Fibroblast of skin of abdomen (primary cell): ENCODE measurements around the gene FKBP10. TPM values are rescaled to one million over a fixed set of nuclear protein-coding genes. Genes with fewer than 3 reads are reported as not detected.
"Not testable (repeated sequence)": the region's sequence is repeated elsewhere in the genome, so short reads cannot be mapped to it uniquely, and the experiment has no call there.

Source experiments
- DNase-seq: peaks from one replicate; pipeline ENCODE4 v3.0.0-alpha.2; 2013
- polyA plus RNA-seq, 2 experiments: library from polyadenylated mRNA; unstranded; fragments of 120-200 nt; gene quantifications; one replicate each; pipeline ENCODE4 v1.2.1, GENCODE V29; 2013; ENCODE audit not compliant: insufficient read length in 2 of 2

The FKBP10 gene, protein sequence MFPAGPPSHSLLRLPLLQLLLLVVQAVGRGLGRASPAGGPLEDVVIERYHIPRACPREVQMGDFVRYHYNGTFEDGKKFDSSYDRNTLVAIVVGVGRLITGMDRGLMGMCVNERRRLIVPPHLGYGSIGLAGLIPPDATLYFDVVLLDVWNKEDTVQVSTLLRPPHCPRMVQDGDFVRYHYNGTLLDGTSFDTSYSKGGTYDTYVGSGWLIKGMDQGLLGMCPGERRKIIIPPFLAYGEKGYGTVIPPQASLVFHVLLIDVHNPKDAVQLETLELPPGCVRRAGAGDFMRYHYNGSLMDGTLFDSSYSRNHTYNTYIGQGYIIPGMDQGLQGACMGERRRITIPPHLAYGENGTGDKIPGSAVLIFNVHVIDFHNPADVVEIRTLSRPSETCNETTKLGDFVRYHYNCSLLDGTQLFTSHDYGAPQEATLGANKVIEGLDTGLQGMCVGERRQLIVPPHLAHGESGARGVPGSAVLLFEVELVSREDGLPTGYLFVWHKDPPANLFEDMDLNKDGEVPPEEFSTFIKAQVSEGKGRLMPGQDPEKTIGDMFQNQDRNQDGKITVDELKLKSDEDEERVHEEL
- polyA plus RNA-seq (2013, experiment 1 of 2; ENCODE audit: insufficient read length), result 579 TPM
- 584 TPM for polyA plus RNA-seq (2013, experiment 2 of 2; ENCODE audit: insufficient read length)

GRCh38 chr17:41812381-41813151 is at the start of gene FKBP10:
Gene FKBP10 (plus strand): TSS chr17:41813004. CDS start chr17:41813035, 31 bp downstream.
- peak; percentile 94 for DNase-seq

DNA sequence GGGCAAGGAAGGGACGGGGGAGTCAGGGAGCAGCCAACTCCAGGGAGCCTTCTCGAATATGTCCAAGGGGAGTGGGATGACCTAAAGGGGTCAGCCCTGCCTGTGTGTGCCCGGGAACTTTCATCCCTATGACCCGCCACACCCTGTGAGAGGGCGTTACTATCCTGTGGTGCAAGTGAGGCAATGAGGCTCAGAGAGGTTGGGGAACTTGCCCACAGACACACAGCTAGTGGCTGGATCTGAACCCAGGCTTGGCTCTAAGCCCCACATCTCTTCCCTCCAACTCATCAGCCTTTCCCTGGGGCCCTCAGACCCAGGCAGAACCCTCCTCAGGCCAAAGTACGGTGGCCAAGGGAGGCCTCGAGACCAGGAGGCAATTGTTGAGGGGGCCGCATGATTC is 49.5 kb upstream of the FKBP10 start:
- no peak for DNase-seq

DNA sequence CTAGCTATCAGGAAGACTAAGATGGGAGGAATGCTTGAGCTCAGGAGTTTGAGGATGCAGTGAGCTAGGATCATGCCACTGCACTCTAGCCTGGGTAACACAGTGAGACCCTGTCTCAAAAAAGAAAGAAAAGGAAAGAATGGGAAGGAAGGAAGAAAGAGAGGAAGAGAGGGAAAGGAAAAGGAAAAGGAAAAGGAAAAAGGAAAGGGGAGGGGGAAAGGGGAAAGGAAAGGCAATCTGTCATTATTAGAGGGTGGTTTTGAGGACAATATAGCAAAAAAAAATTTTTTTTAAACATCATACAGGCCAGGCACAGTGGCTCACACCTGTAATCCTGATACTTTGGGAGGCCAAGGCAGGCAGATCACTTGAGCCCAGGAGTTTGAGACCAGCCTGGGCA is 46.7 kb upstream of the FKBP10 start:
- DNase-seq, result no peak

DNA sequence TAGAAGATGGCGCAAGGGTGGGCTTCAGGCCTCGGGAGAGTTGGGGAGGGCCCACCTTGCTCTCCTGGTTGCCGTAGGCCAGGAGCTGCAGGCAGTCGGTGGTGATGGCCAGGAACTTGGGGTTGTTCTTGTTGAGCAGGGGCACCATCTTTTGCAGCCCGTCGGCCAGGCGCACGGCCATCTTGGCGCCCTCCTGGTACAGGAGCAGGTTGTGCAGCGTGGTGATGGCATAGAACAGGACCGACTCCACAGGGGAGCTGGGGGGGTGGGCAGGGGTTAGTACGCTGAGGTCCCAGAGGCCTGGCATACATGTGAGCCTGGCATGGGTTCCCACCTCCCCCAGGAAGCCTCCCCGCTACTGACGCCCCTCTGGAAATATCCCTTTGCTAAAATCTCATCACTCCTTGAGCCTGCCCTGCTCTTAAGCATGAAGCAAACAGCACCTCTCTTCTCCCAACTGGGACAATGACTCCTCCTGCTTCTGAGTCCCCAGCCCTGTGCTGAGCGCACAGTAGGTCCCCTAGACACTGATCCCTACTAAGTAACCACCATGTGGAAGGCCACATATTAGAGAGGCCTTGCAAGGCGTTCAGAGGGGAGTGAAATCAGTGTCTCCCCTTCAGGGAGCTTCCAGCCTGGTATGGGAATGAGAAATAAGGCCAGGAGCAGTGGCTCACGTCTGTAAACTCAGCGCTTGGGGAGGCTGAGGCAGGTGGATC is 45.3 kb upstream of the FKBP10 start:
- DNase-seq, result no peak

GRCh38 chr17:41768682-41769288 is 44.0 kb upstream of the FKBP10 start:
- DNase-seq, result no peak

DNA sequence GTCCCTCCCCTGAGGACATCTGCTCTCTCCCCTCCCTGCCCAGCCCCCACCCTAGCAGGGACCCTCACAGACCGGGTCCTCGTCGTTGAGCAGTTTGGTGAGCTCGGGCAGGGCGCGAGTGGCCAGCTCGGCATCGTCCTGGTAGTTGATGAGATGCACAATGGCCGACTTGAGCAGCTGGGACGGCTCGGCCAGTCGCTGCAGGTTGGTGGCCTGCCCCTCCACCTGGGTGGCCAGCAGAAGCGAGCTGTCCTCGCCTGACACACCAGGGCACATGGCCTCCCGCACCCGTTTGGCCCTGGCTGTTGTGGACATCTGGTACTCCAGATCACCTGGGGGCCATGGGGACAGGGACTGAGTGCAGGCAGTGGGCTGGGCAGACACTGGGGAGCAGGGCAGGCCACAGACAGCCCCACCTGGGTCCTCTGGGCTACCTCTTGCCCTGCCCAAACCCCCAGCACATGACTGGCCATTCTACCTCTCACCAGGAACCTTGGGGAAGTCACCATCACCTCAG is 43.4 kb upstream of the FKBP10 start:
- DNase-seq, result no peak

- no peak for DNase-seq
Observed at GRCh38 chr17:41769985-41770384, 42.8 kb upstream of the FKBP10 start.

GRCh38 chr17:41771389-41772206 is 41.2 kb upstream of the FKBP10 start:
- DNase-seq, result no peak

GRCh38 chr17:41772218-41772585 is 40.6 kb upstream of the FKBP10 start:
- no peak for DNase-seq

DNA sequence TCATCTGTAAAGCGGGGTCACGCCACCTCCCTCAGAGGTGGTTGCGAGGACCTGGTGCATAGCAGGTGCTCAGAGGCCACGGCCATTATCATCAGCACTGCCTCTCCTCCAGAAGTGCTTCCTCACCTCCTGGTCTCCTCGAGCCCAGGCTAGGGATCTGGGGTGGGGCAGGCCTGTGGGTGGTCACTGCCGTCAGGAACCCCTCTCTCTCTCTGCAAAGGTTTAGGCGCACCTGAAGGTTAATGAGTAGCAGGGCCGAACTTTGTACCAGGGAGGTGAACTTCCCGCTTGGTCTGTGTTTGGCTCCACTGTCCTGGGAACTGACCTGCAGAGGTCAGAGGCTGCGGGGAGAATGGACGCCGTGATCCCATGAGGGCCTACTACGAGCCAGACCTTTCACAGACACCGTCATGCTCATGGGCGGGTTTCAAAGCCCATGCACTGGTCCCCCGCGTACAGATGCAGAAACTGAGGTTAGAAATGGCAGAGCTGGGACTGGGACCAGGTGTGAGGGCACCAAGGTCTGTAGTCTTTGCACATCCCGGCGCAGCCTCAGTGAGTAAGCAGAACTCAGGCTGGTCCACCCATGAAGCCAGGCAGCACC is 40.1 kb upstream of the FKBP10 start:
- DNase-seq, result no peak

DNA sequence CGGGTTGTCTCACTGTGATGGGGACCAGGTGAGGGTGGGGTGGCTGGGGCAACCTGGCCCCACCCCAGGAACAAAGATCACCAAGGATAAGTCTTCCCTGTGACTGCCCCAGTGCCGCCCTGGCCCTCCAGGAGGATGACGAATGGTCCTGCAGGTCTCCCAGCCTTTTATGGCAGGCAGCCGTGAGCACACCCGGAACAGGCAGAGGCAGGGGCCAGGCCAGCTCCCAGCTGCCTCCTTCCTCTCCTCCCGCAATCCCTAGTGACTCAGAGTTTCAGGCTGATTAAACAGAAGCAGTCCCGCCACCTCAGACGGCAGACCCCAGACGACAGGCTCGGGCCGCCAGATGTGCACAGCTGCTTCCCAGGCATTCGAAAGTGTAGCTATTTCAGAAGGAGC is 39.6 kb upstream of the FKBP10 start:
- peak; percentile 82 for DNase-seq

- no peak for DNase-seq
Observed at GRCh38 chr17:41773731-41774193, 39.0 kb upstream of the FKBP10 start.

- DNase-seq, result no peak
Observed at GRCh38 chr17:41775394-41776226, 37.2 kb upstream of the FKBP10 start.

DNA sequence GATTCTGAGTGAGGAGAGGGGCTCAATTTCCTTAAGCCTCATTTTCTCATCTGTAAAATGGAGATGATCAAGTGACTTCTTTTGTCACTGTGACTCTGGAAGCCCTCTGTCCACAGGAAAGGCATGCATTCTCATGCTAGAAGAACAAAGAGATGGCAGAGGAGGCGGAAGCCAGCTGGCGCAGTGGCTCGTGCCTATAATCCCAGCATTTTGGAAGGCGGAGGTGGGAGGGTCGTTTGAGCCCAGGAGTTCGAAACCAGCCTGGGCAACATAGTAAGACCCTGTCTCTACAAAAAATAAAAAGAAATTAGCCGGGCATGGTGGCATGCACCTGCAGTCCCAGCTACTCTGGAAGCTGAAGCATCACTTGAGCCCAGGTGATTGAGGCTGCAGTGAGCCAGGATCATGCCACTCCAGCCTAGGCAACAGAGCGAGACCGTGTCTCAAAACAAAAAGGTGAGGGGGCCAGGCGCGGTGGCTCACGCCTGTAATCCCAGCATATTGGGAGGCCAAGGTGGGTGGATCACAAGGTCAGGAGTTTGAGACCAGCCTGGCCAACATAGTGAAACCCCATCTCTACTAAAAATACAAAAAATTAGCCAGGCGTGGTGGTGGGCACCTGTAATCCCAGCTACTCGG is 36.4 kb upstream of the FKBP10 start:
- not testable (repeated sequence) for DNase-seq

DNA sequence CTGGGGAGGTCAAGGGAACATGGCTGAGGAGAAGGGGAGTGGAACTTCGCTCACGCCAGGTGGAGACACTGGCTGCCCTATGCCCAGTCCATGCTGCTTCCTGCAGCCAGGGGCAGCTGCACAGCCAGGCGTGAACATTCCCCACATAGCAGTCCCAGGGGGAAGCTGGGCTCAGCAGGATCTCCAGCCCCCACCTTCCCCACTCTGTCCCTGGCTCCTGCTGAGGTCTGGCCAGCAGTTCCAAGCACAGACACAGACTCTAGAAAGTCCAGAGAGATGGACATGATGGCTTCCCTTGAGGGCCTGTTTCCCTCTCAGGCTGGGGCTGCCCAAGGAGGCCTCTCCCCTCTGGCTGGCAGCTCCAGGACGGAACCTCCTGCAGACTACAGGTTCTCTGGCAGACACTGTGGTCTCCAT is 35.6 kb upstream of the FKBP10 start:
- no peak for DNase-seq

- DNase-seq, result peak; percentile 82
Observed at GRCh38 chr17:41777574-41778188, 35.1 kb upstream of the FKBP10 start.

DNA sequence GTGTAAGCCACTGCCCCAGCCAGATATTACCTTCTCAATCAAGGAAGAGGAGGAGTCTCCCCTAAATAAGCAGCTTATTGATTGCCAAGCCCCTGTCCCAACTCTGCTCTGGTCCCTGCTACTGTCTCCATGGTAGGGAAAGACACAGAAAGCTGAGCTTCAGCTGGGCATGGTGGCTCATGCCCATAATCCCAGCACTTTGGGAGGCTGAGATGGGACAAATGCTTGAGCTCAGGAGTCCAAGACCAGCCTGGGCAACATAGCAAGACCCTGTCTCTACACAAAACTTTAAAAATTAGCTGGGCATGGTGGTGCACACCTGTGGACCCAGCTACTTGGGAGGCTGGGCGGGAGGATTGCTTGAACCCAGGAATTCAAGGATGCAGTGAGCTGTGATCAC is 32.9 kb upstream of the FKBP10 start:
- DNase-seq, result no peak

DNA sequence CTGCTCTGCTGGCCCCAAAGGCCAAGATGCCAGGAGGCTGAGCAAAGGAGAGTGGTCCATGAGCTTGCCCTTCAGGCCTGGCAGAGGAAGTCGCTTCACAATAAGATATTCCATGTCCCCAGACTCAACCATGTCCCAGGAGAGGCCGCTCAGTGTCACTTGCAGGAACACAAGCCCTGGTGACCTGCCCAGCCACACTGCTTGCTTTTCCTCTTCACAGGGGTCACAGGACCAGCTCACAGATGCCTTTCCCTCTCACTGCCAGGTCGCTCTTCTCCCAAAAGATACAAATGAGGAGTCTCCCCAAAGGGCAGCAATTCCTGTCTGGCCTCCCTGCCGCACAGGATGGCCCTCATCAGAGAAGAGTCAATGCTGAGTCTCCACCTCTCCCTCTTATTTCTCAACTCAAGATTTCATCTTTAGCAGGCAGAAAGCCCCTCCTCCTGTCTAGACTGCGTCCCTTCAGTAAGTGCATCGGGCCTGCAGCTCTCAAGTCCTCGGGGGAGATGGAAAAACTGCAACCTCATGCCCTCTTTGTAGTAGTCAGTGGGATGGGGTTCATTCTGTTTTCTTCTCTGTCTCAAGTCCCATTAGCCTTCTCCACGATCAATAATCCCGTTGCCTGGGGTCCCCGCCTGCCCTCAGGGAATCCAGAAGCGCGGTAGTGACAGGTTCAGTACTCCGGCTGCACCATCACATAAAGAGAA is 31.2 kb upstream of the FKBP10 start:
- DNase-seq, result no peak
